Fibroblast of the aortic adventitia (primary cell): ENCODE measurements around the gene GSTM5. TPM values are rescaled to one million over a fixed set of nuclear protein-coding genes. Genes with fewer than 3 reads are reported as not detected.
"Not testable (repeated sequence)": the region's sequence is repeated elsewhere in the genome, so short reads cannot be mapped to it uniquely, and the experiment has no call there.

Experiments used
- DNase-seq: peaks from one replicate; pipeline ENCODE4 v3.0.0-alpha.2; 2010; ENCODE audit warnings: low read depth
- H3K4me3 ChIP-seq: 2 replicates; pipeline ENCODE4 v1.5.1; 2011; ENCODE audit warnings: low read depth, mild to moderate bottlenecking, control low read depth, low read length, moderate library complexity
- total RNA-seq: library from RNA; depleted of rRNA; stranded (reverse); fragments of >200 nt; gene quantifications from 2 replicates; pipeline ENCODE4 v1.2.3, GENCODE V29; 2012; ENCODE audit warnings: low replicate concordance
- TF ChIP-seq, protein P1 (sequence below): IDR thresholded peaks from 2 replicates; pipeline ENCODE4 v1.5.1; 2011; ENCODE audit warnings: mild to moderate bottlenecking, low read length, control low read depth, inconsistent platforms; ENCODE audit not compliant: insufficient read depth

The GSTM5 gene
- total RNA-seq, 1 donor, result 13.0 TPM

DNA sequence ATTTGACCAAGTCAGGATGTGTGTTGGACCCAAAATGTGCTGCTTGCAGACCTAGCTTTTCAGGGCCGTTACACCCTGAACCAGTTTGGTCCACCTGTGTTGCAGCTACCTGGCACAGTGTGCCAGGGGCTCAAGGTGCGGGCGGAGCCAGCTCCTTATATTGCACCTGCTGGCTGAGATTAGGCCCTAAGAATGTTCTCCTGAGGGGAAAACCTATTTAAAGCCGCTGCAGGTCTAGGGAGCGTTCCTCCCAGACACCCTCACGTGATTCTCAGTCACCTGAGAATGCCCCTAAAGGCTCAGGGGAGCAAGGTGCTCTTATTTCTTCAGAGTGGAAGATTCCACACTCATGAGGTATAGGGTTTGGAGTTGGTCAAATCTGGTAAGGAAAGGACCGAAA is 16.8 kb downstream of the GSTM5 start:
- TF ChIP-seq, protein P1, sequence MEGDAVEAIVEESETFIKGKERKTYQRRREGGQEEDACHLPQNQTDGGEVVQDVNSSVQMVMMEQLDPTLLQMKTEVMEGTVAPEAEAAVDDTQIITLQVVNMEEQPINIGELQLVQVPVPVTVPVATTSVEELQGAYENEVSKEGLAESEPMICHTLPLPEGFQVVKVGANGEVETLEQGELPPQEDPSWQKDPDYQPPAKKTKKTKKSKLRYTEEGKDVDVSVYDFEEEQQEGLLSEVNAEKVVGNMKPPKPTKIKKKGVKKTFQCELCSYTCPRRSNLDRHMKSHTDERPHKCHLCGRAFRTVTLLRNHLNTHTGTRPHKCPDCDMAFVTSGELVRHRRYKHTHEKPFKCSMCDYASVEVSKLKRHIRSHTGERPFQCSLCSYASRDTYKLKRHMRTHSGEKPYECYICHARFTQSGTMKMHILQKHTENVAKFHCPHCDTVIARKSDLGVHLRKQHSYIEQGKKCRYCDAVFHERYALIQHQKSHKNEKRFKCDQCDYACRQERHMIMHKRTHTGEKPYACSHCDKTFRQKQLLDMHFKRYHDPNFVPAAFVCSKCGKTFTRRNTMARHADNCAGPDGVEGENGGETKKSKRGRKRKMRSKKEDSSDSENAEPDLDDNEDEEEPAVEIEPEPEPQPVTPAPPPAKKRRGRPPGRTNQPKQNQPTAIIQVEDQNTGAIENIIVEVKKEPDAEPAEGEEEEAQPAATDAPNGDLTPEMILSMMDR, result no peak
- no peak for DNase-seq
- H3K4me3 ChIP-seq, result no peak overlapping the region

DNA sequence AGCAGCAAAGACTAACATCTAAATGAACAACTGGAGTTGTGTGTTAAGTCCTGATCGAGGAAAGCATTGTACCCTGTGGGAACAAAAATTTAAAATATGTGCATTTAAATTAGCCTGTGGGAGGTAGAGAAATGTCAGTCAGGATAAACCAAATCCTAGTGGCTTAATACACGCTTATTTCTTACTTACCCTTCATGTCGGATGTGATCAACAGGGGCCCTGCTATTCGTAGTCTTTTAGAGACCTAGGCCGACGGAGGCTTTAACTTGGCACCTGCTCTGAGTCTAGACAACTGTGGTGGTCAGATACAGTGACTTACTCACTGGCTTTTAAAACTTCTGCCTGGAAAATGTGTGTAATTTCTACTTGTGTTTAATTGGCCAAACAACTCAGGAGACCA is 18.6 kb downstream of the GSTM5 start:
- no peak overlapping the region for H3K4me3 ChIP-seq
- TF ChIP-seq, protein P1, result no peak
- DNase-seq, result no peak

DNA sequence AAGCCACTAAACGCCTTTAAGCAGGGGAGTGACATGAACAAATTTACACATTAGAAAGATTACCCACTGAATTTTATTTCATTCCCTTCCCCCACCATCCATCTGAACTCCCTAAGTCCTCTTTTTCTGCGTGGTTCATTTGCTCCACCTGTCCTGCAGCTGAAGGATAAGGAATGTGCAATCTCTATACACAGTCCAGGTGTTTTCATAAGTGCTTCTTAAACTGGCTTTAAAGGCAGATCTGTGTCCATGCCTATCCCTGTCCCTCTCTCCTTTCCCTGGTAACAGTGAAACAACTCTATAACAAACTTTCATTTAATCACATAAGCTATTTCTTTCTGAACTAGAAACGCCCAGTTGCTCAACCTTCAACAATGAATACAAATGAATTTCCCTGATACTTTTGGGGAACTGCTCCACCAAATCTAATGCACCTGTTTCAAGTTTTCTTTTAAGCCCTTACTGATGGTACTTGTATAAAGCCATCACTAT is 20.4 kb downstream of the GSTM5 start:
- TF ChIP-seq, protein P1, result no peak
- no peak for DNase-seq
- no peak overlapping the region for H3K4me3 ChIP-seq

DNA sequence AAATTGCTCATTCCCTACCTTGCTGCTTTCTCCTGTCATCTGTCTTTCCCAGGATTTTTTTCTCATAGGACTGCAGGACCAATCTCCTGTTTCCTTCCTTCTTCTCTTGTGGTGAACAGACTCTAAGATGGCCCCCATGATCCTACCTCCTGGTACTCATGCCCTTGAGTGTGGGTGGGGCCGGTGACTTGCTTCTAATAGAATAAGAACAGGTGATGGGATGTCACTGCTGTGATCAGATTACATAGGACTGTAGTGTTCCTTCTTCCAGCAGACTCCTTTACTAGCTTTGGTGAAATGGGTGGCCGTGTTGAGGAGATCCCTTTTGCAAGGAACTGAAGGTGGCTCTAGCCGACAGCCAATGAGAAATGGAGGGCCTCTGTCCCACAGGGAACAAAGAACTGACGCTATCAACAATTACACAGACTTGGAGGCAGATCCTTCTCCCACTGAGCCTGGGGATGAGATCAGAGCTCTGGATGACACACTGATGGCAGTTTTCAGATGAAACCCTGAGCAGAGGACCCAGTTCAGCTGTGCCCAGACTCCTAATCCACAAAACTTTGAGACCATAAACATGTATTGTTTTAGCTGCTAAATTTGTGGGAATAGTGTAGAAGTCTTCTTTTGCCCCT is 21.3 kb downstream of the GSTM5 start:
- DNase-seq, result no peak
- TF ChIP-seq, protein P1, result no peak
- H3K4me3 ChIP-seq, result no peak overlapping the region

DNA sequence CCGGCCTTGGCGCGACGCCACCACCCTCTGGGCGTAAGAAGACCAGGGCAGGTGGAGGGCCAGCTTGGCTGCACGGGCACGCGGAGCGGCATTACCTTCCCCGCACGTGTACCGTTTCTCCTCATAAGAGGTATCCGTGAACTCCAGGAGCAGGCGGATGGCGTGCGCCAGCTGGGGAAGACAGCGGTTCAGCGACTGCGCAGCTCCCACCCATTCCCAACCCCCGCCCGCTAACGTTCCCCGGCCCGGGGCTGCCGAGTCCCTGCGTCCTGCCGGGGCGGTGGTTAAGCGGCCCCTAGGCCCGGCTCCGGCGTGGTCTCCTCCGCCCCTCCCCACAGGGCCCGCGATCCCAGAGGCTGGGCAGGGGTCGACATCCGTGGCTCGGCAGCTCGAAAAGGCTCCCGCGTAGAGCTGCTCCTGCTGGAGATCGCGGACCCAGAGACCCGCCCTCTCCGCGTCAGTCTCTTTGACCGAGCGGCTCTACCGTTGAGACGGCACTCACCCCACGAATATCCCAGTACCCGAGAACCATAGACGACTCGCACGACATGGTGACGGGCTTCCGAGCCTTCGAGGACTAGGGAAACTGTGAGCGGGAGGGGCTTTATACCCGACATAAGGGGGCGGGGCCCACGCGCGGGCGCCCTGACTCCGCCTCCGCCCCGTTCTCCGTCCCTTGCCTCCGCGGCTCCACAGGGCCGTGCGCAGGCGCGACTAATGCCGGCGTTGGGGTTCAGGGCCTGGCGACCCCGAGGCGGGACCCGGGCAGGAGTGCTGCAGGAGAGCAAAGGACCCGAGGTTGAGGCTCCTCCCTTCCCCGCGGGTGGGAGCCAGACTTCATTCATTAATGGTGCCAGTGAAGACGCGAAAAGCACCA is 27.9 kb downstream of the GSTM5 start:
- DNase-seq, result peak; percentile 68
- H3K4me3 ChIP-seq, result peak overlapping the region; percentile 79
- TF ChIP-seq, protein P1, result no peak

DNA sequence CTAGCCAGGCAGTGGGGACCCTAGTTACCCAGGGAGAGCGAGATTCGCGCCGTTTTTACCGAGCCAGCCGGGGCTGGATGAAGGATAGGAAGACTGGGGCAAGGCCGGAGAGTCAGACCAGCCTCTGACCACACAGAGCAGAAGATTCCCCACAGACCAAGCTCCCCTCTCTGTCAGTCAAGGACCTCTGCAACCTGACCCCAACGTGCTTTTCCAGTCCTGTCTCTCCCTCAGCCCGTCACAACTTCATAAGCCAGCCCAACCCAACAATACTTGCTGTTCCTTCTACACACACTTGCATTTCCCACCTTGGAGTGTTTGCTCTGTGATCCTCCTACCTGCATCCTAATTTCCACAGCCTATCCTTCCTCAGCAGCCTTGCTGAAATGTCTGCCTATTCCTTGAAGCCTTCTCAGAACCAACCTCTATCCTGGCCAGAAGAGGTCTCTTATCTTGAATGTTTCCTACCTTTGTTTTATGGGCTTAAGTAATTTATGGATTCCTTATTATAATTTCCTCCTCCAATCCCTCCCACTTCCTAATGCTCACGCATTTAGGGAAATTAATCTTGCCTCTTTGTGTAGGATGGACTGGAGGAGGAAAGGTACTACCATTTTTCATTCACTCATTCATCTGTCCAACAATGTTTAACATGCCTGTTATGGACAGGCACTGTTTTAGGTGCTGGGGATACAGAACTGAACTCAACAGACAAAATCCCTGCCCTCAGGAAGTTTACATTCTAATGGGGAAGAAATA is 28.7 kb downstream of the GSTM5 start, which contains the start of gene GSTM3:
Gene GSTM3, minus strand, starts transcription at position 424 of the 759 bp plus-strand sequence. CDS start 751 bp downstream, outside the sequence.
- TF ChIP-seq, protein P1, result no peak
- H3K4me3 ChIP-seq, result peak within 1 kb of the TSS; percentile 79
- no peak for DNase-seq

DNA sequence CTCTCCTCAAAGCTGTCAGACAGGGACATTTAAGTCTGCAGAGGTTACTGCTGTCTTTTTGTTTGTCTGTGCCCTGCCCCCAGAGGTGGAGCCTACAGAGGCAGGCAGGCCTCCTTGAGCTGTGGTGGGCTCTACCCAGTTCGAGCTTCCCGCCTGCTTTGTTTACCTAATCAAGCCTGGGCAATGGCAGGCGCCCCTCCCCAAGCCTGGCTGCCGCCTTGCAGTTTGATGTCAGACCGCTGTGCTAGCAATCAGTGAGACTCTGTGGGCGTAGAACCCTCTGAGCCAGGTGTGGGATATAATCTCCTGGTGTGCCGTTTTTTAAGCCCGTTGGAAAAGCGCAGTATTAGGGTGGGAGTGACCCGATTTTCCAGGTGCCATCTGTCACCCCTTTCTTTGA is 36.3 kb downstream of the GSTM5 start:
- H3K4me3 ChIP-seq, DNase-seq: not testable (repeated sequence)
